ENCODE results near the gene CLSTN2.

The CLSTN2 gene

DNA sequence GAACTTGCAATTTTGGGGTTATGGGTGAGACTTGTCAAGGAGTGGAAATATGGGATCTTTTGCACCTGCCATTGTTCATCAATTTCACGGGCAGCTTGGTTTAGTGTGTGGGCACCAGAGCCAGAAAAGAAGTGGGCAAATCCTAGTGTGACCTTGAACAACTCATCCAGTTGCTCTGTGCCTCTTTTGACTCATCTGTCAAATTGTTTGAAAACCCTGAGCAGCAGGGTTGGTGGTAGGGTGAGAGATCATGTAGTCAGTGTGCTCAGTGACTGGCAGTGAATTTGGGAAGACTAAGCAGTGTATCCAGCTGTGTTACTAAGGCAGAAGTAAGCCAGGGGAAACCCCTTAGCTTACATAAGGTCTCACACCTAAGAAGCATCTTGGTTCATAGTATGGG, 449.9 kb downstream of the CLSTN2 start:
- FAIRE-seq: no peak

GRCh38 chr3:140386357-140387100, 451.5 kb downstream of the CLSTN2 start:
- FAIRE-seq: no peak
- no peak for DNase-seq (ENCODE audit: extremely low spot score, insufficient read length, low read depth)

More for the DNA sequence above, 449.9 kb downstream of the CLSTN2 start:
- no peak for DNase-seq (ENCODE audit: extremely low spot score, insufficient read length, low read depth)

- no peak for DNase-seq (ENCODE audit: extremely low spot score, insufficient read length, low read depth)
Measured at GRCh38 chr3:140387244-140387643, 452.3 kb downstream of the CLSTN2 start.

GRCh38 chr3:140388202-140388922, 453.4 kb downstream of the CLSTN2 start:
- DNase-seq (ENCODE audit: extremely low spot score, insufficient read length, low read depth): no peak
- FAIRE-seq: no peak

More at GRCh38 chr3:140387244-140387643, 452.3 kb downstream of the CLSTN2 start:
- FAIRE-seq: no peak

DNA sequence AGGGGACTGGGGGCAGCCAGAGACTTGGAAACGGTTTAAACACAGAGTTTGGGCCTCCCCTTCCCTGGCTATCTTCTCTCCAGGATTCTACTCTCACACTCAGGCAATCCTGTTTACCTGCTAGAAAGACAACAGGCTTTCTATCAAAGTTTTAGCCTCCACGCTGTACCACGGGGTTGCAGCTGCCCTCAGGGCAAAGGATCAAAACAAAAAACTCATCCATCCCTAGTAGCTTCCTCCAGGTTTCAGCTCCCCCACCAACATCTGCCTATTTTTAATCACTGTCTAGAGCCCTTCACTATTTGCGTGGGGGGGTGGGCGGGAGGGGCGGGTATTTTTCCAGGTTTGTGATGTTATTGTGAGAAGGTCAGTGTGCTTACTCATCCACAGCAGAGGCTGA, 456.1 kb downstream of the CLSTN2 start:
- no peak for FAIRE-seq
- no peak for DNase-seq (ENCODE audit: extremely low spot score, insufficient read length, low read depth)

DNA sequence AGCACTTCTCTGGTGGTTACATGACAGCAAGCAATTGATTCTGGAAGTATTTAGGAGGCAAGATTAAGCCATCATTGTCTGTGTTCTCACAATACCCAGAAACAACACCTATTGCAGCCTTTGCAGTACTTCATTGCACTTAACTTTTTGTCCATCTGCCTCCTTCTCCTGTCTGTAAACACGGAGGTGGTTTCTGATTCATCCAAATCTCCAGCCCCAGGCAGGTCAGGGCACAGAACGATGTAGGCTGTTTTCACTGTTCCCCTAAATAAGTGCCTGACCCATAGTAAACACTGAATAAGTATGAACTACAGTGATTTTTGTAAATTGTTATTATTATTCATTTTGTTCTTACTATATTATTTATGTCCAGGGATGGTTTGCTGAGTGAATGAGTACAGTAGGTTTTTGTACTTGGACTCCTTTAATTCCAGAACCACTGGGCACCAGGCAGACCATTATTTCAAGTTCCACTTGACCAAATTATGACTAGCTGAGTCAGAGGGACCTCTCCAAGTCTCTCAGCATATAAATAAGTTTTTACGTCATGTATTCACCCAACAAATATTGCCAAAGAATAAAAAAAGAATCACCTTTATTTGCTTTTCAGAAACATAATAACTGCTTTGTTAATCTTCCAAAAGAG, 459.6 kb downstream of the CLSTN2 start:
- DNase-seq (ENCODE audit: extremely low spot score, insufficient read length, low read depth) (no peak), FAIRE-seq (no peak)

DNA sequence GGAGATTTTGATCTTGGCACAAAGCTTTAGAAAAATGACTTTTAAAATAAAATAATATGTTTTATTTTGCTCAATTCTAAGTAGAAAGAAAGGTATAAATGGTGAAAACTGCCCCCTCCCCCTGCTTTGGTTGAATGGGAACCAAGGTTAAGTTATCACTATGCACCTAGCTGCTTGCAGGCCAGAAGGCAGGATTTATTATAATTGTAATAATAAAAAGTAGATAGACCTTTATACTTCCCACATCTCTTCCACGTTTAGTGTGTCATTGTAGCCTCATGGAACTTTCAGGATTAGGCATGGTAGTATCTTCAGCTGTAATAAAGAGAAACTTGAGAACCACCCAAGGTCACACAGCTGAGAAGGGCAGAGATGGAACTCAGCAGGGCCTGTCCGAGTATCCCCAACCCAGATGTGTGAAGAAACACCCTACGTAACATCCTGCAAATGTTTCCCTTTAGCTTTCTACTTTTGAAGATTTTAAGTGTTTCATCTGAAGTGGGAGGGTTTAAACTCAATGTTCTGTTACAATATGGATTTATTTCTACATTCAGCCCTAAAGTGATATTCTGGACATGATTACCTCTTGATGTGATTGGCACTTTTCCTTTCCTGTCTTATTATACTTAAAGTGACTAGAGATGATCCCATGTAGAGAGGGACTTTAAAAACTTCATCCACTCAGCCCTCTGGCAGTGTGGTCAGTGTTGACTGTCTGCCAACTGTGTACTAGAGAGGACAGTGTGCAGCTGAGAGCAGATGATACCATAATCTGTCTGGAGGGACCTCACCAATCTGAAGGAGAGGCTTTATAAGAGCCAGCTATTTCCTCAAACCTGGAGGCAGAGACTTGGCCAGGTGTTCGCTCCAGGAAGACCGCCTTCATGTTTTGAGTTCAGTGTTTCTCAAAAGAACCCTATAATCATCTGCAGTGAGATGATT, 460.4 kb downstream of the CLSTN2 start:
- no peak for DNase-seq (ENCODE audit: extremely low spot score, insufficient read length, low read depth)
- FAIRE-seq: no peak

- FAIRE-seq (no peak), DNase-seq (ENCODE audit: extremely low spot score, insufficient read length, low read depth) (no peak)
Measured at GRCh38 chr3:140396110-140396509, 461.1 kb downstream of the CLSTN2 start.

GRCh38 chr3:140397847-140398246, 462.9 kb downstream of the CLSTN2 start:
- FAIRE-seq: no peak
- DNase-seq (ENCODE audit: extremely low spot score, insufficient read length, low read depth): no peak

DNA sequence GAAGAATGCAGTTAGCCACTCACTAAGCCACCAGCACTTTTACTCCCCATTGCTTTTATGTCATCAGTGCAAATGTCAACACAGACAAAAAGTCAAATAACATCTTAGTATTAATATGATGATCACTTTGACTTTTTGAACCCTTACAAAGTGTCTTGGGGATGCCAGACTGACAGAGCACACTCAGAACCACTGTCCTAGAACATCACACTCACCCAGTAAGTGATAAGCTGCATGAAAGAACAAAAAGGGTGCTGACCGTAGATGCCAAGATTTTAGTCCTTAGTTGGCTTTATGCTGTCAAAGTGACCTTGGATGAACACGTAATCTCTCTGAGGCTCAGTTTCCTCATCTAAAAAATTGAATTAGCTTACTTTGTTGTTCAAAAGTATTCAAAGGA, 463.4 kb downstream of the CLSTN2 start:
- no peak for FAIRE-seq
- no peak for DNase-seq (ENCODE audit: extremely low spot score, insufficient read length, low read depth)

- DNase-seq (ENCODE audit: extremely low spot score, insufficient read length, low read depth) (no peak), FAIRE-seq (no peak)
Measured at GRCh38 chr3:140399871-140400270, 464.9 kb downstream of the CLSTN2 start.

- DNase-seq (ENCODE audit: extremely low spot score, insufficient read length, low read depth) (no peak), FAIRE-seq (no peak)
Measured at GRCh38 chr3:140403079-140403478, 468.1 kb downstream of the CLSTN2 start.

DNA sequence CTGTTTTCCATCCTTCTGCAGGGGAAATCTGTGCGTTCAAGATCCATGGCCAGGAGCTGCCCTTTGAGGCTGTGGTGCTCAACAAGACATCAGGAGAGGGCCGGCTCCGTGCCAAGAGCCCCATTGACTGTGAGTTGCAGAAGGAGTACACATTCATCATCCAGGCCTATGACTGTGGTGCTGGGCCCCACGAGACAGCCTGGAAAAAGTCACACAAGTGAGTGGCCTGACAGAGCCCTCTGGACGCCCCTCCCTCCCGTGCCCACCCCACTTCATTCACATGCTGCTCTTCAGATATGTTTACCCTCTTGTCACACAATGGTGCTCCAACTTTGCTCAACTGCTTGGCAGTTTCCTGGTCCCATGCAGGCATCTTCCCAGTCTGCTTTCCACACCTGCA, 468.6 kb downstream of the CLSTN2 start:
- FAIRE-seq: no peak

GRCh38 chr3:140406655-140407054, 471.7 kb downstream of the CLSTN2 start:
- no peak for FAIRE-seq

More for the DNA sequence above, 468.6 kb downstream of the CLSTN2 start:
- DNase-seq (ENCODE audit: extremely low spot score, insufficient read length, low read depth): no peak

DNA sequence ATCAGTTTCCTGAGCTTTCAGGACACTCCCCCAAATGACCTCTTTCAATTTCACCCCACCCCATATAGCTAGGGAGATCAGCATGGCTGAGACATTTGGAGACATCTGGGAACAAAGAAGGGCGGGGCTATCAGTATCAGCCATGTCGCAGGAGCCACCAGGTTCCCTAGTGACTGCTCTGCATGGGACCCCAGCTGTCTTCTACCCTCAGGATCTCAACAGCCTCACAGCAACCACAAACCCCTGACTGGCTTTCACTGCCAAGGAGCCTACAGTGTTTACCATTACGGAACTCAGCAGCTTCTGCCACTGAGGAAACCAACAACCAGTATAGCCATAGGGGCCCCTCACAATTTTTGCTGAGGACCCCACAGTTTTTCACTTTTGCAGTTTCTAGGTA, 473.3 kb downstream of the CLSTN2 start:
- FAIRE-seq: no peak
- no peak for DNase-seq (ENCODE audit: extremely low spot score, insufficient read length, low read depth)

More at GRCh38 chr3:140406655-140407054, 471.7 kb downstream of the CLSTN2 start:
- no peak for DNase-seq (ENCODE audit: extremely low spot score, insufficient read length, low read depth)

- DNase-seq (ENCODE audit: extremely low spot score, insufficient read length, low read depth) (no peak), FAIRE-seq (no peak)
Measured at GRCh38 chr3:140416666-140417065, 481.7 kb downstream of the CLSTN2 start.

DNA sequence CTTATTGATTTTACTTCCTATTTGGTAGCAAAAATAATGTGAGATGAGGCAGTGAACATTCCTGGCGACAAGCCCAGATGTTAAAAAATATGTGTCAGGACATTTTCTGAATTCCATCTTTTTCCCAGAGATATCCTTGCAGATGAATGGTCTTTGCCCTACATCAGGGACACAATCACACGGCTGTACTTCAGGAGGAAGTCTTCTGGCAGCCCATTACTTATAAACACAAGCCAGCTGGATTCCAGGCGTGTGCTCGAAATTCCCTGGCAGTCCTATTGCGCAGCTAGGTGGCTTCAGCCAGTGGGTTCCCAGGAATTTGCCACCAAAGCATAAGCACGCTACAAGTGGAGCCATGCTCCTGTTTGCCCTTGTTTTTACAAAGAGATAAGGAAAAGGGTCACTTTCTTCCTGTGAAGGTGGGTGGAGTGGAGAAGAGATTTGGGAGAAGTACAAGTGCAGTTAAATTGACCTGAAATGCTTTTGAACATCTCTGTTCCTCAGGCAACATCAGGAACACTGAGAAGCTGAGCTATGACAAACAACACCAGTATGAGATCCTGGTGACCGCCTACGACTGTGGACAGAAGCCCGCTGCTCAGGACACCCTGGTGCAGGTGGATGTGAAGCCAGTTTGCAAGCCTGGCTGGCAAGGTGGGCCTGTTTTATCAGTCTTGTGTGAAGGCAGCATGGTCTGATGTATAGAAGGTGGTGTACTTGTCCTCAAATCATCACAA, 485.8 kb downstream of the CLSTN2 start:
- no peak for DNase-seq (ENCODE audit: extremely low spot score, insufficient read length, low read depth)
- no peak for FAIRE-seq

DNA sequence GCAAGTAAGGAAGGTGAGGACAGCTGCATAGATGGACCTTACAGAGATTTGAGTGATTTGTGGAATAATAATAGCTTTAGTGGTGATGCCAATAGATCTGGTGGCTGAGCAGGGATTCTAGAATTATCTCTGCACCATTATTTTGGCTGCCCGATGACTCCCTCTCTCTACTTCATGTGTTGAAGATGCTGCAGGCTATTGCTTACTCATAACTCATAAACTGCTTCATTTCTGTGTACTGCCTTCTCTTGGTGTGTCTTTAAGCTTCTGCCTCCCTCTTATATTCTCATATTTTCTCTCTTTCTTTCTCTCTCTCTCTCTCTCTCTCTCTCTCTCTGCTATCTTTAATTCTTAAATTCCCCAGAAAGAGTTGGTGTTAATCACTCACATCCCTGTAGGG, 486.9 kb downstream of the CLSTN2 start:
- DNase-seq (ENCODE audit: extremely low spot score, insufficient read length, low read depth) (no peak), FAIRE-seq (no peak)

- FAIRE-seq: no peak
Measured at GRCh38 chr3:140423146-140423545, 488.2 kb downstream of the CLSTN2 start.

More at GRCh38 chr3:140423146-140423545, 488.2 kb downstream of the CLSTN2 start:
- DNase-seq (ENCODE audit: extremely low spot score, insufficient read length, low read depth): no peak

All from GM18507 (cell line).